ENCODE data around the gene IRS2. TPM values are rescaled to one million over a fixed set of nuclear protein-coding genes. Genes with fewer than 3 reads are reported as not detected.

The IRS2 gene
- polyA plus RNA-seq, 1 of the 3 experiments (the other 2 are of a cell fraction), result 7.0 TPM

- TF ChIP-seq RCOR1 (IDR thresholded peaks at IDR 0.05; ENCODE audit: low read length), result no peak
- peak; percentile 70; the same call in 1 of the 2 replicates for TF ChIP-seq MXI1 (IDR thresholded peaks at IDR 0.05; ENCODE audit: low read depth, low read length)
- TF ChIP-seq GABPA (IDR thresholded peaks at IDR 0.05; ENCODE audit: low read depth), result no peak
- no peak for TF ChIP-seq RFX5 (IDR thresholded peaks at IDR 0.05; ENCODE audit: low read length)
- no peak; the same call in 1 of the 2 replicates for TF ChIP-seq RAD21 (IDR thresholded peaks at IDR 0.05; ENCODE audit: low read length)
Measured at GRCh38 chr13:109789262-109789661, 2.9 kb upstream of the IRS2 start (continued).

DNA sequence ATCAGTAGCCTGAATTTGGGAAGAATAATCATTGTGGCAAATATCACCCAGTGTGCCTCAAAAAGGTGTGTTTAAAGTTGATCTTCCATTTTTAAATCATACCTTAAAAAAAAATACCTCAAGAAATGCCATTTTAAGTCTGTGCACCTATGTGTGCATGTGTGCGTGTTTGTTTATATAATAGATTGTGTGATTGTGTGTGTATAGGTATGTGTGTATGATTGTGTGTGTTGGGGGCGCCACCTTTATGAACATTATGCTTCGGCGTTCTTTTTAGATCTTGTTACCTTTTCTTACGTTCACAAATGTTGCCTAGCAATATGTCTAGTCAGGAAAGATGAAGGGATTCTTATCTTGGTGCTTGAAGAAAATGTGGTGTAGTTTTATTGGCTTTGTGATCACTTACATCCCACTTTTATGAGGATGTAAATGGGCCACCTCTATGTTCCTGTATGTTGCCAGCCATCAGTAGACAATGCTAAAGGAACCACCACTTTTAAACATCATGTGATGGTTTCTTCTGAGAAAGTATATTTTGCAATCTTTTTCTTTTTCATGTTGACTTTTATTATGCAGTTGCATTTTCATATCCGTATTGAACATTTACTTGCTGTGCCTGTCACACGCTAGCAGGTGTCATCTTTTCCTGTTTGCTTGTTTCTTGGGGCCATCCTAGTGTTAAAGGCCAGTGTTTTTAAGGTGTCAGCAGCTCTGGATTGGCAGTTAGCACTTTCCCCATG, 2.2 kb upstream of the IRS2 start:
- TF ChIP-seq RCOR1 (IDR thresholded peaks at IDR 0.05; ENCODE audit: low read length), result no peak
- no peak for TF ChIP-seq PBX3 (IDR thresholded peaks at IDR 0.05)
- no peak for TF ChIP-seq RXRA (IDR thresholded peaks at IDR 0.05; ENCODE audit: borderline replicate concordance, low read depth)
- no peak for TF ChIP-seq JUND (IDR thresholded peaks at IDR 0.05)
- no peak for TF ChIP-seq TEAD4 (IDR thresholded peaks at IDR 0.05; ENCODE audit: borderline replicate concordance, insufficient read depth)
- no peak for TF ChIP-seq SIN3A (IDR thresholded peaks at IDR 0.05; ENCODE audit: borderline replicate concordance, low read depth, low read length)
- TF ChIP-seq POLR2AphosphoS5 (IDR thresholded peaks at IDR 0.05; ENCODE audit: low read depth, low read length), result no peak
- TF ChIP-seq, protein P1, sequence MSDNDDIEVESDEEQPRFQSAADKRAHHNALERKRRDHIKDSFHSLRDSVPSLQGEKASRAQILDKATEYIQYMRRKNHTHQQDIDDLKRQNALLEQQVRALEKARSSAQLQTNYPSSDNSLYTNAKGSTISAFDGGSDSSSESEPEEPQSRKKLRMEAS (IDR thresholded peaks at IDR 0.05; ENCODE audit: low read depth), result no peak
- TF ChIP-seq MXI1 (IDR thresholded peaks at IDR 0.05; ENCODE audit: low read depth, low read length), result no peak
- H3K9me3 ChIP-seq, result no peaks in the 10 kb centered on the region
- POLR2A ChIA-PET, result interaction anchor here (0.5 kb wide), 1 partner anchor 927 kb away, joined by 4 read pairs; no protein-coding TSS in a partner anchor
- peaks cover 14% of the 10 kb centered on the region for H3F3A ChIP-seq (replicated peaks; ENCODE audit: insufficient read depth)
- CTCF ChIA-PET, result interaction anchor here (1.2 to 3.1 kb wide), 5 partner anchors 8 to 873 kb away, joined by 3 to 27 read pairs (median 7); no protein-coding TSS in a partner anchor
- peaks cover 11% of the 10 kb centered on the region; the same call in 1 of the 2 replicates for H4K20me1 ChIP-seq (ENCODE audit: insufficient read depth)
- peaks cover 6 to 27% of the 10 kb centered on the region in 2 experiments; a peak in 3 of 4 replicates for H3K4me1 ChIP-seq (ENCODE audit: control insufficient read depth in 1 of 2, insufficient read depth in 2 of 2, low read depth in 1 of 2, low read length in 1 of 2)
- H3K4me3 ChIP-seq (ENCODE audit: low read depth in 2 of 2, low read length in 1 of 2), result peak overlapping the region in 1 of 2 experiments; percentile 88; a peak in 1 of 4 replicates
- H3K9me2 ChIP-seq, result no peaks in the 10 kb centered on the region
- peak overlapping the region; percentile 99; the same call in 1 of the 2 replicates for H3K4me2 ChIP-seq
- H3K27ac ChIP-seq (ENCODE audit: low read depth in 2 of 2, low read length in 1 of 2), result peak overlapping the region in 1 of 2 experiments; percentile 82; a peak in 2 of 4 replicates
- WGBS (ENCODE audit: low lambda C conversion rate), result 83% methylated on average over 7 of the region's 7 CpGs
- H3K27me3 ChIP-seq (ENCODE audit: insufficient read depth), result no peaks in the 10 kb centered on the region
- H2AFZ ChIP-seq (ENCODE audit: low read depth), result no peak overlapping the region
- no peak overlapping the region for H3K9ac ChIP-seq
- peaks cover 18% of the 10 kb centered on the region for H3K79me2 ChIP-seq (ENCODE audit: insufficient read depth)
- H3K36me3 ChIP-seq (replicated peaks in 1 of 2; ENCODE audit: control insufficient read depth in 1 of 2, insufficient read depth in 2 of 2, low read length in 1 of 2), result peaks cover 0 to 1% of the 10 kb centered on the region in 2 experiments
- no peak for DNase-seq

All from SK-N-SH (cell line).